Gastrocnemius medialis (tissue), 4 donors: ENCODE results near the gene PHKG2.

Experiments
- POLR2A ChIP-seq, 2 donors: fragments of 450-650 bp; IDR thresholded peaks; one replicate each; pipeline ENCODE4 v1.6.1; 2017; ENCODE audit warnings: antibody characterized with exemption in 2 of 2, mild to moderate bottlenecking in 2 of 2, moderate library complexity in 2 of 2
- TF ChIP-seq, protein P1 (sequence below), 5 experiments: fragments of 450-650 bp in 3 of 5; fragments of 200-600 bp in 2 of 5; sonication (generic) in 2 of 5; IDR thresholded peaks in 4 of 5; conservative IDR thresholded peaks in 1 of 5; 1 replicate in 4 of 5; 2 replicates in 1 of 5; pipeline ENCODE4 v1.5.1; 2016 to 2019; ENCODE audit warnings: antibody characterized with exemption in 5 of 5, mild to moderate bottlenecking in 3 of 5, moderate library complexity in 3 of 5

DNA sequence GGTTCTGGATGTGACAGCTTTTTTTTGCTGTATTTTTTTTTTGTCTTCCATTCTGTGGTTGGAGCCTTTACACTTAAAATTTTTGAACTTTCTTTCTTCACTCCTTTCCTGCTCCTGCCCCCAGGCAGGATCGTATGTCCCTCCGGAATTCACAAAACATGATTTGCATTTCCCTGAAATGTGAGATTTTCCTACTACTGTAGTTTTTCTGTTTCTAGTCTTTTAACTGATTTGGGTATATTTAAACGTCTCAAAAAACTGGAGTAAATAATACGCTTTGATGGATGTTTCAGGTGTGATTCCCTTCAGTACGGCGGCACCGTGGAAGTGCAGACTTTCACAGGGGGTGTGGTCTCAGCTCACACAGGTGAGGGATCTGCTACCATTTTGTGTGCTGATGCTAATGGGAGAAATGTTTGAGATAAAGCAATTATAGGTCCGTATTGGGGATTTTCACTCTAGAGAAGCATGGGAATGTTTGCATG is 48.6 kb upstream of the PHKG2 start:
- TF ChIP-seq, protein P1, sequence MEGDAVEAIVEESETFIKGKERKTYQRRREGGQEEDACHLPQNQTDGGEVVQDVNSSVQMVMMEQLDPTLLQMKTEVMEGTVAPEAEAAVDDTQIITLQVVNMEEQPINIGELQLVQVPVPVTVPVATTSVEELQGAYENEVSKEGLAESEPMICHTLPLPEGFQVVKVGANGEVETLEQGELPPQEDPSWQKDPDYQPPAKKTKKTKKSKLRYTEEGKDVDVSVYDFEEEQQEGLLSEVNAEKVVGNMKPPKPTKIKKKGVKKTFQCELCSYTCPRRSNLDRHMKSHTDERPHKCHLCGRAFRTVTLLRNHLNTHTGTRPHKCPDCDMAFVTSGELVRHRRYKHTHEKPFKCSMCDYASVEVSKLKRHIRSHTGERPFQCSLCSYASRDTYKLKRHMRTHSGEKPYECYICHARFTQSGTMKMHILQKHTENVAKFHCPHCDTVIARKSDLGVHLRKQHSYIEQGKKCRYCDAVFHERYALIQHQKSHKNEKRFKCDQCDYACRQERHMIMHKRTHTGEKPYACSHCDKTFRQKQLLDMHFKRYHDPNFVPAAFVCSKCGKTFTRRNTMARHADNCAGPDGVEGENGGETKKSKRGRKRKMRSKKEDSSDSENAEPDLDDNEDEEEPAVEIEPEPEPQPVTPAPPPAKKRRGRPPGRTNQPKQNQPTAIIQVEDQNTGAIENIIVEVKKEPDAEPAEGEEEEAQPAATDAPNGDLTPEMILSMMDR (IDR thresholded peaks at IDR 0.05 in 4 of 5, conservative IDR thresholded peaks at IDR 0.05 in 1 of 5) = no peak
- TF ChIP-seq POLR2A (IDR thresholded peaks at IDR 0.05) = no peak
